Transverse colon (tissue), 4 donors: Measurements from ENCODE around the gene TOM1L2. TPM values are rescaled to one million over a fixed set of nuclear protein-coding genes. Genes with fewer than 3 reads are reported as not detected.

Source experiments
- DNase-seq: peaks from one replicate; pipeline ENCODE4 v3.0.0-alpha.2; 2019
- H3K27ac ChIP-seq, 4 donors: fragments of 200-600 bp; sonication (generic); 2 replicates each; pipeline ENCODE4 v1.5.1; 2016 to 2018; ENCODE audit warnings: inconsistent platforms in 4 of 4
- H3K27me3 ChIP-seq: fragments of 200-600 bp; sonication (generic); 2 replicates; pipeline ENCODE4 v1.5.1; 2017; ENCODE audit warnings: inconsistent platforms
- H3K36me3 ChIP-seq, 4 donors: fragments of 200-600 bp; sonication (generic); 2 replicates each; pipeline ENCODE4 v1.5.1; 2017 to 2019; ENCODE audit warnings: inconsistent platforms in 4 of 4
- H3K4me1 ChIP-seq, 4 donors: fragments of 200-600 bp; sonication (generic); 2 replicates each; pipeline ENCODE4 v1.5.1; 2017 to 2020; ENCODE audit warnings: inconsistent platforms in 4 of 4
- H3K4me3 ChIP-seq, 4 donors: fragments of 200-600 bp; sonication (generic); 1 replicate in 1 of 4; 2 replicates in 3 of 4; pipeline versions ENCODE4 v1.5.1 to v1.6.1; 2017 to 2019; ENCODE audit warnings: inconsistent platforms in 4 of 4
- H3K9me3 ChIP-seq, 2 donors: fragments of 200-600 bp; sonication (generic); 2 replicates each; pipeline ENCODE4 v1.5.1; 2017 to 2019; ENCODE audit warnings: inconsistent platforms in 2 of 2
- EP300 ChIP-seq: sonication (generic); formaldehyde crosslinking; IDR thresholded peaks from one replicate; pipeline ENCODE4 v1.6.1; 2017; ENCODE audit warnings: antibody characterized with exemption, low read depth
- POLR2A ChIP-seq: fragments of 450-650 bp; IDR thresholded peaks from one replicate; pipeline ENCODE4 v1.6.1; 2016; ENCODE audit warnings: antibody characterized with exemption, mild to moderate bottlenecking, moderate library complexity
- POLR2AphosphoS5 ChIP-seq, 3 donors: sonication (generic); formaldehyde crosslinking; IDR thresholded peaks; one replicate each; pipeline ENCODE4 v1.6.1; 2016; ENCODE audit warnings: antibody characterized with exemption in 3 of 3
- WGBS, 2 donors: methylation state at CpG; one replicate each; pipeline ENCODE4 v1.1.5; 2018; ENCODE audit warnings: low coverage in 1 of 2; 5-methylcytosine and 5-hydroxymethylcytosine counted together
- in situ Hi-C, 4 donors: fragments of 200-750 bp; cut with MboI; loops; one replicate each; pipeline versions ENCODE4 v1.15.0 to v1.15.1; 2017; ENCODE audit warnings: low sequenced_read_pairs in 3 of 4, low pct_ligation_motif_present in 1 of 4, low pct_unique_long_range_greater_than_20kb in 1 of 4
- intact Hi-C: fragments of 100-400 bp; cut with DNase I; formaldehyde crosslinking; loops from one replicate; pipeline ENCODE4 v1.15.1; 2023; ENCODE audit warnings: low total_unique reads
- total RNA-seq, 4 donors: library from RNA; depleted of rRNA; stranded (reverse); fragments of >200 nt; gene quantifications; one replicate each; pipeline ENCODE4 v1.1.0, GENCODE V29; 2016
- TF ChIP-seq, protein P1 (sequence below), 5 experiments: fragments of 200-600 bp in 3 of 5; fragments of 450-650 bp in 2 of 5; sonication (generic) in 3 of 5; IDR thresholded peaks; 1 replicate in 2 of 5; 2 replicates in 3 of 5; pipeline ENCODE4 v1.5.1; 2016 to 2017; ENCODE audit warnings: antibody characterized with exemption in 5 of 5, inconsistent platforms in 3 of 5, mild to moderate bottlenecking in 2 of 5, moderate library complexity in 1 of 5

TOM1L2 gene
- total RNA-seq, 4 donors from 2014 or later: 65.9 to 178 (median 97.7) TPM

- intact Hi-C loops (no loop called here), in situ Hi-C loops (no loop called here)
- H3K36me3 ChIP-seq: no peaks in the 10 kb centered on the region
- H3K4me1 ChIP-seq: peaks cover 21 to 66% (median 54%) of the 10 kb centered on the region in 4 donors
- H3K4me3 ChIP-seq: no peak overlapping the region
- no peak for DNase-seq
- H3K27me3 ChIP-seq: no peaks in the 10 kb centered on the region
- no peak for TF ChIP-seq POLR2A
- no peak for TF ChIP-seq EP300
- TF ChIP-seq POLR2AphosphoS5 (IDR thresholded peaks at IDR 0.05): no peak
- TF ChIP-seq, protein P1, sequence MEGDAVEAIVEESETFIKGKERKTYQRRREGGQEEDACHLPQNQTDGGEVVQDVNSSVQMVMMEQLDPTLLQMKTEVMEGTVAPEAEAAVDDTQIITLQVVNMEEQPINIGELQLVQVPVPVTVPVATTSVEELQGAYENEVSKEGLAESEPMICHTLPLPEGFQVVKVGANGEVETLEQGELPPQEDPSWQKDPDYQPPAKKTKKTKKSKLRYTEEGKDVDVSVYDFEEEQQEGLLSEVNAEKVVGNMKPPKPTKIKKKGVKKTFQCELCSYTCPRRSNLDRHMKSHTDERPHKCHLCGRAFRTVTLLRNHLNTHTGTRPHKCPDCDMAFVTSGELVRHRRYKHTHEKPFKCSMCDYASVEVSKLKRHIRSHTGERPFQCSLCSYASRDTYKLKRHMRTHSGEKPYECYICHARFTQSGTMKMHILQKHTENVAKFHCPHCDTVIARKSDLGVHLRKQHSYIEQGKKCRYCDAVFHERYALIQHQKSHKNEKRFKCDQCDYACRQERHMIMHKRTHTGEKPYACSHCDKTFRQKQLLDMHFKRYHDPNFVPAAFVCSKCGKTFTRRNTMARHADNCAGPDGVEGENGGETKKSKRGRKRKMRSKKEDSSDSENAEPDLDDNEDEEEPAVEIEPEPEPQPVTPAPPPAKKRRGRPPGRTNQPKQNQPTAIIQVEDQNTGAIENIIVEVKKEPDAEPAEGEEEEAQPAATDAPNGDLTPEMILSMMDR (IDR thresholded peaks at IDR 0.05): no peak
- peak overlapping the region; percentile 11 to 67 (median 60) for H3K27ac ChIP-seq
- WGBS, 2 donors: 60 to 93% methylated on average over 1 to 2 of the region's 2 CpGs
- H3K9me3 ChIP-seq: no peaks in the 10 kb centered on the region
These were observed 140.2 kb downstream of the TOM1L2 start for GRCh38 chr17:17832032-17832363.

DNA sequence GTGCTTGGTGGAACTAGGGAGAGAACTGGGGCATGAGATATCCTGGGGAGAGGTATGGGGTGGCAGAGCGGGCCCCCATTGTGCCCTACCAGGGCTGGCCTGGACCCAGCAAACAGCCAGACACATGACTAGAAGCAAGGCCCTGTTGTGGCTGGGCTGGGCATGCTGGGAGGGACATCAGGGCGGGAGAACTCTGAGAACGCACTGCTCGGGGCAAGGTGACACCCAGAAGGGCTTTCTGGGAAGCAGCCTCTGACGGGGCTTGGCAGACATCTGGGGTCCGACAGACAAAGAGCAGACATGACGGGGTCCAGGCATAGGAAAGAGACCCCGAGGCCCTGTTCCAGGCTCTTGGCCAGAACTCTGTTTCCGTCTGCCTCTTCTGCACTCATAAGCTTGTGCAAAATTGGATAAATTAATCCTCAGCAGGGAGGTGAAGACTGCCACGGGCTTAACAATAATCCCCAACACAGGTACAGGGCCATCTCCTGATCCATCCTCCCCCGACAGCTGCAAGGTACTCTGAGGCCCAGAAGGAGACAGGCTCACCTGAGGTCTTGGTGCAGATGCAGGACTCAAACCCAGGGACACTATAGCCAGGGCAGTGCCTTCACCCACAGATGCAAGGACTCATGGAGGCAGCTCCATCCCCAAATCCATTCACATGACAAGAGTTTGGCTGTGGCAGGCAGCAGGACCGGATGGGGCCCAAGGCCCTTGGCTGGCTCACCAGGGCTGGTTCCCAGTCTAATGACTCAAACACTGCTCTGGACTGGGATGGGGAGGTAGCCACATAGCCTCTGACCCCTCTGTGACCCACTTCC lies 140.8 kb downstream of the TOM1L2 start:
- Histone ChIP-seq H3K4me3 (no peak overlapping the region), H3K36me3 (no peaks in the 10 kb centered on the region), H3K27me3 (no peaks in the 10 kb centered on the region), H3K4me1 (peaks cover 19 to 71% (median 53%) of the 10 kb centered on the region in 4 donors), H3K9me3 (no peaks in the 10 kb centered on the region), H3K27ac (peak overlapping the region; percentile 11 to 67 (median 60))
- in situ Hi-C loops: no loop called here
- TF ChIP-seq POLR2A (no peak), EP300 (no peak), POLR2AphosphoS5 (IDR thresholded peaks at IDR 0.05) (peak in 1 of 3 donors; percentile 44)
- TF ChIP-seq, protein P1 (IDR thresholded peaks at IDR 0.05): no peak
- WGBS, 2 donors: 76% methylated on average over 12 of the region's 12 CpGs; no CpG with 5 or more reads in 1 of the 2 donors
- DNase-seq: no peak
- intact Hi-C loops: no loop called here

DNA sequence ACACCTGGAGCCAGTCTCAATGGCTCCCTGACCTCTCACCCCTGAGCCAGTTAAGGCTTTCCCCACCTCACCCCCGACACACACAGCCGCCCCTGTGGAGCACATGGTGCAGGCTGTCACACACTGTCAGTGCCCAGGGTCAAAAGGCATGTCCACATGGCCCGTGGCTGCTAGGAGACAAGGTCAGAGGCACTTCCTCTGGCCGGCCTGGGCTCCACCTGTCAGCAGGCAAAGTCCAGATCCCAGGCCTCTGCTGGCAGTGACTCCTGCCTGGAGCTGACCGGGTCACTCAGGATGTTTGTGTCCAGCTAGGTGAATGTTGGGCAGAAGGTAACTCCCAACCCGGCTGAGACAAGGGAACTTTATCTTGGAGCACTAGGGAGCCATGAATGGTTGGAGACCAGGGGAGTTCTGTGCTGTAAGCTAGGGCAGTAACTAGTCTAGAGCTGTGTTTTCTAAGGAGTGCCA lies 141.4 kb downstream of the TOM1L2 start:
- peak; percentile 66 for DNase-seq
- no peak for TF ChIP-seq EP300
- peak in 1 of 3 donors; percentile 59 for TF ChIP-seq POLR2AphosphoS5 (IDR thresholded peaks at IDR 0.05)
- Histone ChIP-seq H3K27ac (peak overlapping the region; percentile 48 to 67 (median 60)), H3K36me3 (no peaks in the 10 kb centered on the region), H3K4me3 (no peak overlapping the region), H3K27me3 (no peaks in the 10 kb centered on the region), H3K4me1 (peaks cover 20 to 75% (median 55%) of the 10 kb centered on the region in 4 donors), H3K9me3 (no peaks in the 10 kb centered on the region)
- 54% methylated on average over 6 of the region's 6 CpGs; no CpG with 5 or more reads in 1 of the 2 donors for WGBS, 2 donors
- in situ Hi-C loops: no loop called here
- intact Hi-C loops: no loop called here

- no peak for TF ChIP-seq POLR2A
- TF ChIP-seq POLR2AphosphoS5 (IDR thresholded peaks at IDR 0.05): no peak
- TF ChIP-seq EP300: no peak
- TF ChIP-seq, protein P1 (IDR thresholded peaks at IDR 0.05): no peak
- WGBS, 2 donors: 88% methylated on average over 2 of the region's 2 CpGs; no CpG with 5 or more reads in 1 of the 2 donors
- H3K4me3 ChIP-seq: no peak overlapping the region
- peak overlapping the region; percentile 48 to 67 (median 60) for H3K27ac ChIP-seq
- intact Hi-C loops (no loop called here), in situ Hi-C loops (no loop called here)
- H3K27me3 ChIP-seq: no peaks in the 10 kb centered on the region
- H3K9me3 ChIP-seq: no peaks in the 10 kb centered on the region
- no peaks in the 10 kb centered on the region for H3K36me3 ChIP-seq
- no peak for DNase-seq
- peaks cover 20 to 75% (median 55%) of the 10 kb centered on the region in 4 donors for H3K4me1 ChIP-seq
These were observed 142.0 kb downstream of the TOM1L2 start for GRCh38 chr17:17830269-17830567.
